ENCODE data around the gene FEZ2. TPM values are rescaled to one million over a fixed set of nuclear protein-coding genes. Genes with fewer than 3 reads are reported as not detected.

Gene FEZ2
- polyA plus RNA-seq, 2 of the 4 experiments (the other 2 are of a cell fraction) = 52.5 to 124 TPM

DNA sequence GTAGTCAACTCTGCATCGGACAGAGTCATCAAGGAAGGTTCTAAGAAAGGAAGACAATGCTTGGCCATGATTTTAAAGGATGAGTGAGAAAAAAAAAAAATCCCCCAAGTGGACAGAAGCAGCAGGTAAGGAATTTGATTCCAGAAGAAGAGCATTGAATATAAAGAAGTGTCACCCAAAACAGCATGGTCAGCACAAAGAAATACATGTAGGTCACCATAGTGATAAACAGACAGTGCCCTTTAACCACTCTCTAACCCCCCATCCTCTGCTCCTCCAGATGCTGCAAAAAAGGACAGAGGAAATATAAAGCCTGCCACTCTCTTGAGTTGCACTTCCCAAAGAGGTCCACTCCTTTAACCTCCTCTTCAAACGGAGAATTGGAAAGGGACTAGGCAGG lies 23.4 kb downstream of the FEZ2 start:
- DNase-seq (ENCODE audit: low read depth in 1 of 2, low spot score in 1 of 2) (no peak), FAIRE-seq (no peak), ATAC-seq (no peak)
- Histone ChIP-seq H3K27ac (no peak overlapping the region), H3K4me3 (no peak overlapping the region), H3K4me1 (peaks cover 53% of the 10 kb centered on the region), H3K9me3 (no peaks in the 10 kb centered on the region), H3K4me2 (no peak overlapping the region)
- WGBS (ENCODE audit: missing lambda C conversion rate) = 87% methylated on average over 2 of the region's 2 CpGs
- CTCF ChIA-PET = no interaction called here
- POLR2A ChIA-PET = no interaction called here
- TF ChIP-seq RARB (CRISPR knock-in tag; IDR thresholded peaks at IDR 0.05) = no peak
- TF ChIP-seq HOXA7 (CRISPR knock-in tag; IDR thresholded peaks at IDR 0.05) = no peak
- no peak for TF ChIP-seq FOSL2 (IDR thresholded peaks at IDR 0.05)
- TF ChIP-seq FOSL2 (CRISPR knock-in tag; IDR thresholded peaks at IDR 0.05) = no peak
- TF ChIP-seq REST (IDR thresholded peaks at IDR 0.05) = no peak
- TF ChIP-seq RAD21 (conservative IDR thresholded peaks at IDR 0.05 in 1 of 2, IDR thresholded peaks at IDR 0.05 in 1 of 2) = no peak
- peak; percentile 89 for TF ChIP-seq MAFK (IDR thresholded peaks at IDR 0.05; ENCODE audit: partially characterized antibody)

GRCh38 chr2:36573165-36573564 lies 24.8 kb downstream of the FEZ2 start:
- Histone ChIP-seq H3K4me2 (no peak overlapping the region), H3K27ac (no peak overlapping the region), H3K4me3 (no peak overlapping the region), H3K4me1 (peaks cover 49% of the 10 kb centered on the region), H3K9me3 (no peaks in the 10 kb centered on the region)
- ChIA-PET CTCF (interaction anchor here (0.8 to 1.3 kb wide), 2 partner anchors 10 to 16 kb away, joined by 3 read pairs; no protein-coding TSS in a partner anchor), POLR2A (no interaction called here)
- ATAC-seq = no peak
- TF ChIP-seq FOXS1 (CRISPR knock-in tag; IDR thresholded peaks at IDR 0.05) = no peak
- no peak for TF ChIP-seq MYC (IDR thresholded peaks at IDR 0.05; ENCODE audit: borderline replicate concordance, low read length)
- TF ChIP-seq NFE2L2 (conservative IDR thresholded peaks at IDR 0.05; ENCODE audit: low read length) = no peak
- TF ChIP-seq KDM1A (IDR thresholded peaks at IDR 0.05; ENCODE audit: low read depth) = no peak
- TF ChIP-seq BHLHE40 (IDR thresholded peaks at IDR 0.05; ENCODE audit: low read depth, low read length) = no peak
- TF ChIP-seq POLR2A (IDR thresholded peaks at IDR 0.05; ENCODE audit: low read length) = no peak
- TF ChIP-seq CHD2 (IDR thresholded peaks at IDR 0.05; ENCODE audit: low read length, partially characterized antibody) = no peak
- TF ChIP-seq HDAC2 (IDR thresholded peaks at IDR 0.05) = no peak
- no peak for TF ChIP-seq KDM5A (IDR thresholded peaks at IDR 0.05)
- TF ChIP-seq HOXB5 (CRISPR knock-in tag; IDR thresholded peaks at IDR 0.05) = no peak
- TF ChIP-seq ZNF302 (CRISPR knock-in tag; IDR thresholded peaks at IDR 0.05) = no peak
- DNase-seq (ENCODE audit: low read depth in 1 of 2, low spot score in 1 of 2) = no peak
- WGBS (ENCODE audit: missing lambda C conversion rate) = 83% methylated on average over 1 of the region's 1 CpG
- FAIRE-seq = no peak

GRCh38 chr2:36572719-36573059 lies 25.3 kb downstream of the FEZ2 start:
- no peak for TF ChIP-seq SMC3 (IDR thresholded peaks at IDR 0.05)
- TF ChIP-seq CBX8 (IDR thresholded peaks at IDR 0.05) = no peak
- no peak for TF ChIP-seq HOXA7 (CRISPR knock-in tag; IDR thresholded peaks at IDR 0.05)
- TF ChIP-seq, protein P1, sequence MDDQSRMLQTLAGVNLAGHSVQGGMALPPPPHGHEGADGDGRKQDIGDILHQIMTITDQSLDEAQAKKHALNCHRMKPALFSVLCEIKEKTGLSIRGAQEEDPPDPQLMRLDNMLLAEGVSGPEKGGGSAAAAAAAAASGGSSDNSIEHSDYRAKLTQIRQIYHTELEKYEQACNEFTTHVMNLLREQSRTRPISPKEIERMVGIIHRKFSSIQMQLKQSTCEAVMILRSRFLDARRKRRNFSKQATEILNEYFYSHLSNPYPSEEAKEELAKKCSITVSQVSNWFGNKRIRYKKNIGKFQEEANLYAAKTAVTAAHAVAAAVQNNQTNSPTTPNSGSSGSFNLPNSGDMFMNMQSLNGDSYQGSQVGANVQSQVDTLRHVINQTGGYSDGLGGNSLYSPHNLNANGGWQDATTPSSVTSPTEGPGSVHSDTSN (IDR thresholded peaks at IDR 0.05) = no peak
- TF ChIP-seq RARB (CRISPR knock-in tag; IDR thresholded peaks at IDR 0.05) = no peak
- no peak for TF ChIP-seq NPAS2 (CRISPR knock-in tag; IDR thresholded peaks at IDR 0.05; ENCODE audit: borderline replicate concordance)
- TF ChIP-seq RCOR1 (IDR thresholded peaks at IDR 0.05; ENCODE audit: low read depth, low read length) = no peak
- TF ChIP-seq CHD2 (IDR thresholded peaks at IDR 0.05; ENCODE audit: low read length, partially characterized antibody) = no peak
- TF ChIP-seq SREBF2 (IDR thresholded peaks at IDR 0.05) = no peak
- TF ChIP-seq ZSCAN20 (CRISPR knock-in tag; IDR thresholded peaks at IDR 0.05) = no peak
- 58% methylated on average over 4 of the region's 4 CpGs for WGBS (ENCODE audit: missing lambda C conversion rate)
- ChIA-PET CTCF (interaction anchor here (1.0 to 1.3 kb wide), 2 partner anchors 10 to 92 kb away, joined by 3 read pairs; no protein-coding TSS in a partner anchor), POLR2A (no interaction called here)
- Histone ChIP-seq H3K4me3 (no peak overlapping the region), H3K4me2 (no peak overlapping the region), H3K9me3 (no peaks in the 10 kb centered on the region), H3K27ac (peak overlapping the region in 1 of 2 experiments; percentile 64; a peak in 4 of 6 replicates), H3K4me1 (peaks cover 49% of the 10 kb centered on the region)
- DNase-seq (ENCODE audit: low read depth in 1 of 2, low spot score in 1 of 2) = no peak
- peak; percentile 23 for FAIRE-seq
- ATAC-seq = no peak

Measured in A549 (cell line).